Sigmoid colon (tissue), 7 donors: ENCODE measurements around the gene CCDC192. TPM values are rescaled to one million over a fixed set of nuclear protein-coding genes. Genes with fewer than 3 reads are reported as not detected.

Source experiments
- DNase-seq: peaks from one replicate; pipeline ENCODE4 v3.0.0-alpha.2; 2019
- H3K27ac ChIP-seq, 4 donors: fragments of 200-600 bp; sonication (generic); one replicate each; pipeline ENCODE4 v1.5.1; 2016 to 2019; ENCODE audit warnings: mild to moderate bottlenecking in 1 of 4
- H3K27me3 ChIP-seq, 3 donors: fragments of 200-600 bp; sonication (generic); one replicate each; pipeline ENCODE4 v1.5.1; 2019; ENCODE audit warnings: mild to moderate bottlenecking in 1 of 3
- H3K36me3 ChIP-seq, 4 donors: fragments of 200-600 bp; sonication (generic); one replicate each; pipeline ENCODE4 v1.5.1; 2016 to 2019
- H3K4me1 ChIP-seq, 4 donors: fragments of 200-600 bp; sonication (generic); one replicate each; pipeline ENCODE4 v1.5.1; 2017 to 2019
- H3K4me3 ChIP-seq, 4 donors: fragments of 200-600 bp; sonication (generic); one replicate each; pipeline ENCODE4 v1.5.1; 2017 to 2019; ENCODE audit warnings: mild to moderate bottlenecking in 2 of 4, moderate library complexity in 1 of 4
- H3K9me3 ChIP-seq, 4 donors: fragments of 200-600 bp in 3 of 4; sonication (generic) in 3 of 4; one replicate each; pipeline versions ENCODE4 v1.5.1 to v1.6.1; 2013 to 2019
- CTCF ChIP-seq, 4 experiments: fragments of 450-650 bp in 3 of 4; fragments of 200-600 bp in 1 of 4; IDR thresholded peaks; one replicate each; pipeline ENCODE4 v1.5.1; 2016 to 2019; ENCODE audit warnings: antibody characterized with exemption in 4 of 4, mild to moderate bottlenecking in 3 of 4, moderate library complexity in 2 of 4
- EP300 ChIP-seq, 4 donors: sonication (generic); formaldehyde crosslinking; IDR thresholded peaks; one replicate each; pipeline ENCODE4 v1.6.1; 2017; ENCODE audit warnings: antibody characterized with exemption in 4 of 4
- POLR2A ChIP-seq, 2 donors: fragments of 450-650 bp; IDR thresholded peaks; one replicate each; pipeline ENCODE4 v1.6.1; 2016; ENCODE audit warnings: antibody characterized with exemption in 2 of 2, mild to moderate bottlenecking in 2 of 2, moderate library complexity in 2 of 2
- POLR2AphosphoS5 ChIP-seq, 4 donors: sonication (generic); formaldehyde crosslinking; IDR thresholded peaks; one replicate each; pipeline ENCODE4 v1.6.1; 2017; ENCODE audit warnings: antibody characterized with exemption in 4 of 4
- WGBS, 2 donors: extraction: QIAGEN DNeasy Blood & Tissue Kit; methylation state at CpG; one replicate each; pipeline ENCODE4 v1.1.7; 2013; 5-methylcytosine and 5-hydroxymethylcytosine counted together
- intact Hi-C: fragments of 100-400 bp; cut with DNase I; formaldehyde crosslinking; loops from one replicate; pipeline ENCODE4 v1.15.1; 2023
- polyA plus RNA-seq, 3 donors: library from polyadenylated mRNA; stranded (reverse); fragments of 200-250 nt; gene quantifications; one replicate each; pipeline ENCODE4 v1.2.3, GENCODE V29; 2013
- total RNA-seq, 4 donors: library from RNA; depleted of rRNA; stranded (reverse); fragments of >200 nt; gene quantifications; one replicate each; pipeline ENCODE4 v1.1.0, GENCODE V29; 2016
- donor health status: healthy with polysubstance abuse.
- donor health status: Bipolar disorder and iron deficiency.
- donor health status: healthy.

CCDC192 gene
- total and polyA plus RNA-seq, 7 donors: 0.36 to 2.4 TPM; not detected in 5

GRCh38 chr5:127875235-127876021, 172.2 kb downstream of the CCDC192 start:
- no peak for DNase-seq
- TF ChIP-seq EP300 (IDR thresholded peaks at IDR 0.05) (no peak), POLR2A (IDR thresholded peaks at IDR 0.05) (no peak), CTCF (IDR thresholded peaks at IDR 0.05) (peak in 1 of 4 experiments; percentile 6), POLR2AphosphoS5 (IDR thresholded peaks at IDR 0.05) (peak in 2 of 4 donors; percentile 15 to 25)
- intact Hi-C loops: loop anchor here (5.0 to 10.0 kb wide), 4 partner anchors 121 to 327 kb away; partner anchors contain the start of gene SLC12A2
- peaks cover 0 to 31% (median 26%) of the 10 kb centered on the region in 4 donors for H3K4me1 ChIP-seq
- H3K27me3 ChIP-seq: no peaks in the 10 kb centered on the region
- 4 to 17% methylated on average over 8 of the region's 8 CpGs for WGBS, 2 donors
- no peaks in the 10 kb centered on the region for H3K36me3 ChIP-seq
- H3K4me3 ChIP-seq: no peak overlapping the region
- peaks cover 0 to 3% (median 0%) of the 10 kb centered on the region in 4 donors for H3K9me3 ChIP-seq
- peak overlapping the region; percentile 34 to 59 (median 48) for H3K27ac ChIP-seq

- DNase-seq: no peak
- TF ChIP-seq POLR2AphosphoS5 (IDR thresholded peaks at IDR 0.05) (no peak), POLR2A (IDR thresholded peaks at IDR 0.05) (no peak), EP300 (IDR thresholded peaks at IDR 0.05) (no peak), CTCF (IDR thresholded peaks at IDR 0.05) (no peak)
- 23 to 67% methylated on average over 3 of the region's 3 CpGs for WGBS, 2 donors
- H3K27me3 ChIP-seq: no peaks in the 10 kb centered on the region
- peaks cover 0 to 3% (median 0%) of the 10 kb centered on the region in 4 donors for H3K9me3 ChIP-seq
- no peak overlapping the region for H3K4me3 ChIP-seq
- peak overlapping the region in 3 of 4 donors; percentile 2 to 41 (median 34) for H3K27ac ChIP-seq
- H3K4me1 ChIP-seq: peaks cover 0 to 21% (median 20%) of the 10 kb centered on the region in 4 donors
- intact Hi-C loops: loop anchor here (5.0 to 10.0 kb wide), 4 partner anchors 122 to 326 kb away; partner anchors contain the start of gene SLC12A2
- H3K36me3 ChIP-seq: no peaks in the 10 kb centered on the region
These were observed 173.2 kb downstream of the CCDC192 start for GRCh38 chr5:127876384-127876783.

GRCh38 chr5:127878174-127878750, 175.1 kb downstream of the CCDC192 start:
- Histone ChIP-seq H3K27me3 (no peaks in the 10 kb centered on the region), H3K4me3 (no peak overlapping the region), H3K9me3 (peaks cover 0 to 3% (median 0%) of the 10 kb centered on the region in 4 donors), H3K36me3 (no peaks in the 10 kb centered on the region), H3K4me1 (peaks cover 0 to 16% (median 13%) of the 10 kb centered on the region in 4 donors), H3K27ac (no peak overlapping the region)
- no peak for DNase-seq
- intact Hi-C loops: loop anchor here (5.0 to 10.0 kb wide), 4 partner anchors 123 to 324 kb away; partner anchors contain the start of gene SLC12A2
- 72 to 75% methylated on average over 4 of the region's 4 CpGs for WGBS, 2 donors
- peak in 2 of 4 experiments; percentile 14 to 31 for TF ChIP-seq CTCF (IDR thresholded peaks at IDR 0.05)
- TF ChIP-seq POLR2AphosphoS5 (IDR thresholded peaks at IDR 0.05): no peak

GRCh38 chr5:127884416-127884815, 181.2 kb downstream of the CCDC192 start:
- 23 to 63% methylated on average over 1 of the region's 1 CpG for WGBS, 2 donors
- no peak for TF ChIP-seq POLR2A (IDR thresholded peaks at IDR 0.05)
- TF ChIP-seq POLR2AphosphoS5 (IDR thresholded peaks at IDR 0.05): no peak
- no peak for TF ChIP-seq EP300 (IDR thresholded peaks at IDR 0.05)
- no peak for TF ChIP-seq CTCF (IDR thresholded peaks at IDR 0.05)
- H3K36me3 ChIP-seq: no peaks in the 10 kb centered on the region
- H3K4me3 ChIP-seq: no peak overlapping the region
- H3K27me3 ChIP-seq: no peaks in the 10 kb centered on the region
- DNase-seq: no peak
- intact Hi-C loops: no loop called here
- no peaks in the 10 kb centered on the region for H3K9me3 ChIP-seq
- no peaks in the 10 kb centered on the region for H3K4me1 ChIP-seq
- H3K27ac ChIP-seq: no peak overlapping the region
